ENCODE data around the gene LRRC58.
"Not testable (repeated sequence)": the region's sequence is repeated elsewhere in the genome, so short reads cannot be mapped to it uniquely, and the experiment has no call there.

Gene LRRC58

GRCh38 chr3:120298996-120299395, 50.2 kb downstream of the LRRC58 start:
- no peak for DNase-seq (ENCODE audit: extremely low read depth, low read depth)
- TF ChIP-seq, protein P1, sequence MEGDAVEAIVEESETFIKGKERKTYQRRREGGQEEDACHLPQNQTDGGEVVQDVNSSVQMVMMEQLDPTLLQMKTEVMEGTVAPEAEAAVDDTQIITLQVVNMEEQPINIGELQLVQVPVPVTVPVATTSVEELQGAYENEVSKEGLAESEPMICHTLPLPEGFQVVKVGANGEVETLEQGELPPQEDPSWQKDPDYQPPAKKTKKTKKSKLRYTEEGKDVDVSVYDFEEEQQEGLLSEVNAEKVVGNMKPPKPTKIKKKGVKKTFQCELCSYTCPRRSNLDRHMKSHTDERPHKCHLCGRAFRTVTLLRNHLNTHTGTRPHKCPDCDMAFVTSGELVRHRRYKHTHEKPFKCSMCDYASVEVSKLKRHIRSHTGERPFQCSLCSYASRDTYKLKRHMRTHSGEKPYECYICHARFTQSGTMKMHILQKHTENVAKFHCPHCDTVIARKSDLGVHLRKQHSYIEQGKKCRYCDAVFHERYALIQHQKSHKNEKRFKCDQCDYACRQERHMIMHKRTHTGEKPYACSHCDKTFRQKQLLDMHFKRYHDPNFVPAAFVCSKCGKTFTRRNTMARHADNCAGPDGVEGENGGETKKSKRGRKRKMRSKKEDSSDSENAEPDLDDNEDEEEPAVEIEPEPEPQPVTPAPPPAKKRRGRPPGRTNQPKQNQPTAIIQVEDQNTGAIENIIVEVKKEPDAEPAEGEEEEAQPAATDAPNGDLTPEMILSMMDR (IDR thresholded peaks at IDR 0.05; ENCODE audit: low read depth, low read length): no peak

- not testable (repeated sequence) for DNase-seq (ENCODE audit: extremely low read depth, low read depth)
Observed at GRCh38 chr3:120291552-120291951, 57.6 kb downstream of the LRRC58 start.

- no peak for DNase-seq (ENCODE audit: extremely low read depth, low read depth)
- TF ChIP-seq, protein P1 (IDR thresholded peaks at IDR 0.05; ENCODE audit: low read depth, low read length): no peak
Observed at GRCh38 chr3:120289636-120290035, 59.5 kb downstream of the LRRC58 start.

DNA sequence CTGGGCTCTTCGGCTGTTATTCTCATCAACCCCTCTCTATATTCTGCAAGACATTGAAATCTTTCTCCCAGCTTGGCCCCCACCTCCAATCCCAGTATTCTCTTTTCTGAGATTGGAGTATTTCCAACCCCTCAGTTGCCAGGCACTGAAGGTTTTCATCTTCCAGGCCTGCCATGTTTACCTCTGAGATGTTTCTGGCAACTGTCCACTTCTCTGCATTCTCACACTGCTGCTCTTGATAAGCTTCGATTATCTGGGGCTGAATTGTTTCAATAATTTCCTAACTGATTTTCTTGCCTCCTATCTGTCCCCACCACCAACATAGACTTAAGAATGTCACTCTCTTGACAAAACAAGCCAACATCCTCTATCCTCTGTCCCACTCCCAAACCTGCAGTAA, 62.7 kb downstream of the LRRC58 start:
- TF ChIP-seq, protein P1 (IDR thresholded peaks at IDR 0.05; ENCODE audit: low read depth, low read length): no peak
- DNase-seq (ENCODE audit: extremely low read depth, low read depth): no peak

GRCh38 chr3:120285508-120285841, 63.7 kb downstream of the LRRC58 start:
- no peak for DNase-seq (ENCODE audit: extremely low read depth, low read depth)
- TF ChIP-seq, protein P1 (IDR thresholded peaks at IDR 0.05; ENCODE audit: low read depth, low read length): no peak

DNA sequence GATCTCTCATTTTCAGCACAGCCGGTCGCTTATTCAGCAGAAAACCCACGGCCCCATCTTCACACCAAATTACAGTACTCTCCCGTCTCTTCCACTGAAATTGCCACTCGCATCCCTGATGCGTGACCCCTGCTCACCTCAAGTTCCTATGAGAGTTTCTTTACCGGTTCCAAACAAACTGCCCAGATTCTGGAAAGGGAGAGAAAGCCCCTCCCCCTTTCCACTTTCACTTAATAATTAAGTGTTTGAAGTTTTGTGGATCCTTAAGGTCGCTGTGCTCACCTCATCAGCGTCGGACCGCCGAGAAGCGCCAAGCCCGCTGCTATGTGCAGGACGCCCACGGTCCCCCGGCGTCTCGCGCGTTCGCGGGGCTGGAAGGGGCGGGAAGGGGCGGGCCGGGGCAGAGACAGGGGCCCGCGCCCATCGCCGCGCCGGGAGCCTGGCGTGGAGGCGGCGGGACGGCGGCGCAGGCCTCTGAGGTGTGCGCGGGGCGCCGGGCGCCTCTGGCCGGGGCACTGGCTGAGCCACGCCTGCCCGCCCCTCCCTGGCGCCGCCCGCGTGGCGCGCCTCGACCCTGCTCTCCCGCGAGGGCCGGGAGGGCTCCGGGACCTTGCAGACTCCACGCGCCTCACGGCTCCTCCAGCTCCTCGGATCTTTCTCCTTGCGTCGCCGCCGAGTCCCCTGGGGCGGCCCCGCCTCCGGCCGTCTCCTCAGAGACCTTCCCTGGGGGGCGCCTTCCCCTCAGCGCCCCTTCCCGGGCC, 64.2 kb downstream of the LRRC58 start, which contains the start of gene GPR156:
Gene GPR156 (minus strand): TSS at position 476 of the 761 bp plus-strand sequence. CDS start 41,124 bp downstream, outside the sequence.
- DNase-seq (ENCODE audit: extremely low read depth, low read depth): no peak
- TF ChIP-seq, protein P1 (IDR thresholded peaks at IDR 0.05; ENCODE audit: low read depth, low read length): no peak

- TF ChIP-seq, protein P1 (IDR thresholded peaks at IDR 0.05; ENCODE audit: low read depth, low read length): no peak
- no peak for DNase-seq (ENCODE audit: extremely low read depth, low read depth)
Observed at GRCh38 chr3:120281261-120281660, 67.9 kb downstream of the LRRC58 start.

DNA sequence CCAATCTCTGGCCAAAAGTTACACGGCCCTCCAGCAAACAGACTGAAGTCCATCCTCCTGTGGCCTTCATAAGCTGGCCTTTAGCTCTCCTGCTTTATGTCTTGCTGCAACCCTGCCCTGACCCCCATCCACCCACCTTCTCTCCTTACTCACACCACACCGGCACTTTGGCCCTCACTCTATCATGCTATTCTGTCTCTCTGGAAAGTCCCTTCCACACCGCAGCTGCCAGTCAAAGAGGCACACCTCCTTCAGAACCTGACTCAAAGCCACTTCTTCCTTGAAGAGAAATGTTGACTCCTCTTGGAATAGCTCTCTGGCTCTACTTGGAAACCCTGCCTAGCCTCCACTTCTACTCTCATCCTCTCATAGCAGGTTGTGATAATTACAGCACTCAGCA, 68.6 kb downstream of the LRRC58 start:
- TF ChIP-seq, protein P1 (IDR thresholded peaks at IDR 0.05; ENCODE audit: low read depth, low read length): no peak
- DNase-seq (ENCODE audit: extremely low read depth, low read depth): no peak

Measured in AG09319 (cell line).